GM21381 (cell line): Measurements from ENCODE around the gene BST1.

Experiments used
- ATAC-seq: cut with Tn5 transposase; IDR thresholded peaks from one replicate; pipeline ENCODE4 v1.9.1; 2021; ENCODE audit warnings: mild to moderate bottlenecking, moderate library complexity; ENCODE audit not compliant: unreplicated experiment

BST1 gene

GRCh38 chr4:15675356-15675755 is 27.5 kb upstream of the BST1 start:
- ATAC-seq, result no peak

- ATAC-seq, result no peak
These were observed 26.8 kb upstream of the BST1 start for GRCh38 chr4:15676039-15676438.

GRCh38 chr4:15676899-15677298 is 26.0 kb upstream of the BST1 start:
- no peak for ATAC-seq

GRCh38 chr4:15677507-15677988 is 25.3 kb upstream of the BST1 start:
- no peak for ATAC-seq

- no peak for ATAC-seq
These were observed 21.8 kb upstream of the BST1 start for GRCh38 chr4:15681067-15681371.

DNA sequence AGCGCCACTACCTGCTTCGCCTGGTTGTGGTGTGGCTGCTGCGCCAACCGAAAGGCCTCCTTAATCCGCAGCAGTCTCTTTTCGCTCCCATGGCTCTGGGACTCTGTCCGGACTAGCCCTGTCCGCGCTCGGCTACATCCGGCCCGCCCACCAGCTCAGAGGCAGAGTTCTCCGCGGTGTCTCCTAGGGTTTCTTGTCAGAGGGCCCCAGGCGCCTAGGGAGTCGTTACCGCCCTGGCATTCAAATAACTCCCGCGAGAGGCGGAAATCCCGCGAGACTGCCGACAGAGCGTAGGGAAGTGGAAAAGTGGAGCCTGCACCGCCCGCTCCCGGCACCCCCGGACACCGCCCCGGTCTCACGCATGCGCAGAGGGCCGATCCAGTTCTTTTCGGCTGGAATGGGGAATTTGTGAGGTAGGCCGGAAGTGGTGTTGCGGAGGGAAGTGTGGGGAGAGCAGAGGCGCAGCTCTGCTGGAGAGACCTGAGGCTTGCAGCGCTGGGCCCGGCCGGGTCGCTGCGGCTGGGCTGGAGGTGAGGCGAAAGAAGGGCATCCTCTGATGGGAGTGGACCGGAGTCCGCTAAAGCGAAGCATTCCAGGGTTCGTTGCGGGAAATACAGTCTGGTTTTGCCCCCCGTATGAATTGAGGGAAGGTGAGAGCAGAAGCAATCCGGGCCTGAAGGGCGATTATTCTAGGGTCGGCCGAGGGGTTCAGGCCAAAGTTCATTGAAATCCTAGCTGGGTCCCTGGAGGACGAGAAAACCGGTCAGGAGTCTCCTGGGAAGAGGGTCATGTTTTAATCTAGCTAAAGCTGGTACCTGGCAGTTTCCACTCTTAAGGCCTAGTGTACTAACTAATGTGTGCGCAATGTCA is 21.3 kb upstream of the BST1 start, which contains the start of gene FAM200B:
Gene FAM200B, plus strand, starts transcription at position 456 of the 870 bp plus-strand sequence. CDS start 5,151 bp downstream, outside the sequence.
- ATAC-seq, result peak; percentile 91

GRCh38 chr4:15682242-15683142 is 20.4 kb upstream of the BST1 start:
- no peak for ATAC-seq

- no peak for ATAC-seq
These were observed 19.7 kb upstream of the BST1 start for GRCh38 chr4:15683143-15683495.

DNA sequence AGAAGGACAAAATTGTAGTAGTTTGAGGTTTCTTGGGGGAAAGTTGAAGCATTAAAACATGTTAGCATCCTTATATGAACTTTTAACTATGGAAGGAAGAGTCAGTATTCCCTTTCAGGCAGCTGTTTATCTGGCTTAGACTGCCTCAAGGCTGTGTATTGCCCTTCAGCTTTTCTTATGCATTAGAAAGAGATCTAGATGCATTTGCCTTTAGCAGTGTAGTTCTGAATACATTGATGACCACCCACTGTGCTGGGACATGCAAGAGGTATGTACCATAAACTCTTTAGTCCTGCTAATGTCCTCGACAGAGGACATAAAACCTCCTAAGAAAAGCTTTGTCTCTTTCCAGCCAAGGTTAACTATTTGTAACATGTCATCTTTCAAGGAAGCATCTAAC is 18.4 kb upstream of the BST1 start:
- no peak for ATAC-seq

DNA sequence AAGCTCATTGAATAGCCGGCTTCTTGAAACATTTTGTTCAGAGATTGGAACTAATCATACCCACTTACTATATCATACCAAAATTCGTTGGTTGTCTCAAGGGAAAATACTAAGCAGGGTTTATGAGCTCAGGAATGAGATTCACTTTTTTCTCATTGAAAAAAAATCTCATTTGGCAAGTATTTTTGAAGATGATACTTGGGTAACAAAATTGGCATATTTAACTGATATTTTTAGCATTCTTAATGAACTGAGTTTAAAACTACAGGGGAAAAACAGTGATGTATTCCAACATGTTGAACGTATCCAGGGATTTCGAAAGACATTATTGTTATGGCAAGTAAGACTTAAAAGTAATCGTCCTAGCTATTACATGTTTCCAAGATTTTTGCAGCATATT is 14.8 kb upstream of the BST1 start:
- no peak for ATAC-seq

- no peak for ATAC-seq
These were observed 13.3 kb upstream of the BST1 start for GRCh38 chr4:15689540-15689939.

DNA sequence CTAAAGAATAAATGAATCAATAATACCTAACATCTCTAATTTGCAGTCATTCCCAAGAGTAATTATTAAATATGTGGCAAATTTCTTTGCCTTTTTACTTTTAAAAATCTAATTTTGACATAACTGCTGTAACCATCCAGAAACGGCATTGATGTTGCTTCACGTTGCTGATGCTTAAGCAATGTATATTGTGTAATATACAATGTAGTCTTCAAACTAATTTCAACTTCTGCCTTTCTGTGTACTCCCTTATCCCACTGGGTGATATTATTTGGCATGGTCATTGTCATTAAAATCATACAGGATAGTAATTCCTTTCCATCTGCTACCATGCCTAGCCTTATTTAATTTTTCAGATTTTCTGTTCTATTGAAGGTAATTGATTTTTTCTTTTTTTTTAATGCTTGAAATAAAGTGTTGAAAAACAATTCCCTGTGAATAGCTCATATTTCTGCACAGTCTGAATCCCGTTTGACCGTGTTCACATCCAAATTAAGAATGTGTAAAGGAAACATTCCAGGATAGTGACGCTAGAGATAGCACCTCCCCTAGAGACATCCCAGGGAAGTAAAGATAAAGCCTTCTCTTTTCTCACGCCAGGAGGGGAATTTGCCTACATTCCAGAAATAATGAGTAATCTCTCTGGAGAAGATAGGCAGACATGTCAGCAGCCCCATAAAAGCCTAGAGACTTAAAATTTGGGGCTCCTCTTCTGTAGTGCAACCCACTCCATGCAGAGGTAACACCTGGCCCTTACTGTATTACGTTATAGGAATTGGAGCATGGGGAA is 12.7 kb upstream of the BST1 start:
- ATAC-seq, result no peak

DNA sequence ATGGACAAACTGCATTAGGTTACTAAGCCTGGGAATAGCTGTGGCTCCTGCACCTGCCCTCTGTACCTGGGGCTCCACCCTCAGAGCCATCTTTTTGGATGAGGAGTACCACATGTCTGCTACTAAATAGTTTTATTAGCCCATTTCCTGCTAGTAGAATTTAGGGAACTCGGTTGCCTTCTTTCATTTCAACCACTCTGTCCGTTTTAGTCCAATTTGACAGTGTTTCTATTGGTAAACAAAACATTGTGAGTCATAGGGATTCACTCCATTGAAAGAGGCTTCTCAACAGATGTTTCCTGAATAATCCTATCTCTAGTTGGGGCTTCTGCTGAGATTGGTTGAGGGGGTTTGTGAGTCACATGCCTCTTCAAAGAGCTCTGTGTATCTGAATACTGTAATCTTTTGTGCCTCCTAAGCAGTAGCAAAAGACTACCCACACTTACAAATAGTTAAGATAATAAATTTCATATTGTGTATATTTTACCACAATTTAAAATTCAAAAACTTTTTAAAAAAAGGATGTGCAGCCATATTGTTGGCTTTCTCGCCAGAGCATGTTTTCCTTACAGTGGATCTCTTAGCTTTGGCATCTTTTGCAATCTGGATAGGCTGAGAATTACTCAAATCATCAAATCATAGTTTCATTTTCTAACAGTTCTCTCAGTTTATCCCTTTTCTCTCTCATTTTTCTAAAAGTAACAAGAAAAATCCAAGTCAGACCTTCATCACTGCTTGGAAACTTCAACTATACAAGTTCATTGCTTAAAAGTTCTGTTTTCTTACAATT is 11.3 kb upstream of the BST1 start:
- no peak for ATAC-seq

- ATAC-seq, result no peak
These were observed 10.3 kb upstream of the BST1 start for GRCh38 chr4:15692602-15693001.

GRCh38 chr4:15694431-15694830 is 8.4 kb upstream of the BST1 start:
- ATAC-seq, result no peak

DNA sequence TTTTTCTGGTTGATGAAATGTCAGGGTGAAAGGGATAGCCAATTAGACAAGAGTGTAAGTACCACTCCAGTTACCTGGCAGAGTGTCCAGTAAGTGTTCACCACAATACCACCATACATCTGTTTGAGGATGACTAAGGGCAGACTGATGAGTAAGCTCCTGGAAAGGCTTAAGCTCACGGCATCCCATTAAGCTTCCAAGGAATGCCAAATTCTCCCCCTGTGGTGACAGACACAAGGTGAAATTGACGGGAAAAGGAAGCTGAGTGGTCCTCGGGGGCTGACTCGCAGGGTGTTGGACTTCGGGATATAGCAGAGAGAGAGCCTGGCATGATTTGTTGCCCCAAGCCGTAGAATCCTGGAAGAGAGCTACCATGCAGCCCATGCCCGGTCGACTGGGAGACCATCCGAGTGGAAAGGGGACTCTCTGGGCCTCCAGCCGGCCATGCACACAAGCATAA is 7.6 kb upstream of the BST1 start:
- no peak for ATAC-seq

GRCh38 chr4:15695729-15696128 is 7.1 kb upstream of the BST1 start:
- ATAC-seq, result no peak

DNA sequence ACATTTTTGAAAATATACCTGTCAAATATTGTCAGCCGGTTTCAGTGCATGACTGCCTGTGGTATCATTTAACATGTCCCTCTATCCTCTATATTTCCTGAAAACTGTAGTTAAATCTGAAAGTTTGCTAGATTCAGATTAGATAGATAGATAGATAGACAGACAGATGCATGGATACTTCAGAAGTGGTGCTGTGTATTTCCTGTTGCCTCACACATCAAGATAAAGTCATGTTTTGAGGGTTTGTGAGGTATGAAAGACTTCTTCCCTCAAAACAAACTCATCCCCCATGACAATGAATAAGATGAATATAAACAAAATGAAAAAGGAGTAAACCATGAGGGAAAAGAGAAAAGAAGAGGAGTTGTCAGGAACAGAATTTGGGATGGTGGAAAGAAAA is 6.0 kb upstream of the BST1 start:
- ATAC-seq, result no peak

DNA sequence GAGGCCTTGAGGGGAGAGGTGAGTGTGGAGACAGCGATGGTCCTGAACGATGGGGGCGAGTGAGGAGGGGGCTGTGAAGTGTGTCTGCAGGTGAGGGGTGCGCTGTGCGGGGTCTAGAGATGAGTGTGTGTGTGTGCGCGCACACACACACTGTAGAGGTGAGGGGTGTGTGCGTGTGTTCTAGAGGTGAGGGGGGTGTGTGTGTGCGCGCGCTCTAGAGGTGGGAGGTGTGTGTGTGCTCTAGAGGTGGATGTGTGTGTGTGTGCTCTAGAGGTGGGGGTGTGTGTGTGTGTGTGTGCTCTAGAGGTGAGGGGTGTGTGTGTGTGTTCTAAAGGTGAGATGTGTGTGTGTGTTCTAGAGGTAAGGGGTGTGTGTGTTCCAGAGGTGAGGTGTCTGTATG is 574 bp downstream of the BST1 start:
- ATAC-seq, result no peak

GRCh38 chr4:15704129-15704528 is 1.3 kb downstream of the BST1 start:
- no peak for ATAC-seq
